Measurements from ENCODE around the gene LELP1. TPM values are rescaled to one million over a fixed set of nuclear protein-coding genes. Genes with fewer than 3 reads are reported as not detected.

Gene LELP1
- total and polyA plus RNA-seq, 9 of the 15 experiments (the other 6 are each of a cell fraction or from before 2014, with no cell fraction given) = not detected

- TF ChIP-seq RAD21 (CRISPR knock-in tag; conservative IDR thresholded peaks at IDR 0.05 in 1 of 2, IDR thresholded peaks at IDR 0.05 in 1 of 2) = peak; percentile 79 to 82
Measured at GRCh38 chr1:153223040-153223891, 20.0 kb downstream of the LELP1 start (continued).

GRCh38 chr1:153227810-153228209 is 24.6 kb downstream of the LELP1 start:
- BruUV-seq (replicated peaks) = no TSS peak
- ChIA-PET POLR2A (interaction anchor here (0.6 to 0.7 kb wide), 2 partner anchors 10 to 30 kb away, joined by 3 to 4 read pairs; no protein-coding TSS in a partner anchor), CTCF (ENCODE audit: low intra/inter-chr PET ratio) (interaction anchor here (2.3 kb wide), 1 partner anchor 356 kb away, joined by 14 read pairs; no protein-coding TSS in a partner anchor)
- H3K79me2 ChIP-seq (ENCODE audit: control insufficient read depth, insufficient read depth, low read length) = no peaks in the 10 kb centered on the region
- no peaks in the 10 kb centered on the region; the same call in 1 of the 2 replicates for H3K9me3 ChIP-seq (replicated peaks; ENCODE audit: control insufficient read depth, insufficient read depth, low read depth, low read length)
- DNase-seq (ENCODE audit: extremely low read depth in 1 of 4, low spot score in 3 of 4) = no peak
- intact Hi-C loops (cut with micrococcal nuclease) = loop anchor here (10.0 kb wide), 1 partner anchor 353 kb away; the partner anchor contains the start of gene SMCP
- WGBS (ENCODE audit: insufficient coverage, low coverage, missing lambda C conversion rate) = 3% methylated on average over 2 of the region's 2 CpGs
- no peak overlapping the region for H3K27ac ChIP-seq (ENCODE audit: extremely low read depth, low read depth, low read length)
- H4K20me1 ChIP-seq (replicated peaks; ENCODE audit: control insufficient read depth, insufficient read depth, low read length) = no peaks in the 10 kb centered on the region
- peak; percentile 57 for TF ChIP-seq TFE3 (CRISPR knock-in tag; IDR thresholded peaks at IDR 0.05)
- TF ChIP-seq GTF2F1 (IDR thresholded peaks at IDR 0.05; ENCODE audit: low read depth, low read length) = no peak
- TF ChIP-seq RAD51 (IDR thresholded peaks at IDR 0.05; ENCODE audit: borderline replicate concordance, low read depth) = 0 out of 2 replicates have a peak, but pooled peaks have one; percentile 13
- peak; percentile 13; the same call in 1 of the 2 replicates for TF ChIP-seq USF2 (CRISPR knock-in tag; IDR thresholded peaks at IDR 0.05)
- no peak for TF ChIP-seq TCF7 (IDR thresholded peaks at IDR 0.05; ENCODE audit: borderline replicate concordance)
- no peak for ATAC-seq
- peaks cover 2 to 9% of the 10 kb centered on the region in 2 experiments; a peak in 1 of 5 replicates for H3K27me3 ChIP-seq (ENCODE audit: control insufficient read depth in 2 of 2, insufficient read depth in 2 of 2, low read length in 2 of 2)
- H3K36me3 ChIP-seq (ENCODE audit: control insufficient read depth, insufficient read depth, low read length) = no peaks in the 10 kb centered on the region
- no peak overlapping the region for H3K4me2 ChIP-seq (ENCODE audit: insufficient read depth, low read length)
- in situ Hi-C loops (cut with MboI) = loop anchor here (10.0 kb wide), 2 partner anchors 353 to 573 kb away; partner anchors contain the start of gene SMCP
- no peaks in the 10 kb centered on the region for H3K4me1 ChIP-seq (replicated peaks in 1 of 2; ENCODE audit: control insufficient read depth in 2 of 2, insufficient read depth in 2 of 2, low read length in 2 of 2)
- H3K9ac ChIP-seq (ENCODE audit: insufficient read depth in 1 of 2, low read depth in 2 of 2, low read length in 2 of 2) = no peak overlapping the region
- no peaks in the 10 kb centered on the region for H3K9me1 ChIP-seq (ENCODE audit: control insufficient read depth, insufficient read depth, low read length)
- FAIRE-seq = no peak
- no peak overlapping the region for H2AFZ ChIP-seq (ENCODE audit: low read depth, low read length)
- no peak overlapping the region for H3K4me3 ChIP-seq
